HG03097 (cell line): ENCODE data around the gene TTC33.

Experiments used
- ATAC-seq: cut with Tn5 transposase; IDR thresholded peaks from one replicate; pipeline ENCODE4 v1.9.1; 2021; ENCODE audit not compliant: unreplicated experiment, low FRiP score

Gene TTC33

DNA sequence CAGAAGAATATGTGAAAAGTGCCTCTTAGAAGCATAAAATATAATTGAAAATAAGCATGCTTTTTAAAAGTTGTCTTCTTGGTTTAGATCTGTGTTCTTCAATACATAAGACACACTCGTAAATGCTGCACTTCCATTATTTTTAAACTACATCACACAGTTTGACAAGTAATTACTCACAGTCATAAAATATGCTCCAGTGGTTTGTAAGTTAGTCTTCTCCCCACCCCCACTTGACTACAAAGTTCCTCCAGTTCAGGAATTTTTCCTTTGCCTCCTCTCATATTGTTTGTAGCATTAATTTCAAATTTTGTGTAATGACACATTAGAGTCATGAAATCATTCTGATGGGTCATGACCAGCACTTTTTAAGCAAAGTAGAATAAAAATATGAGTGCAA lies 136.3 kb downstream of the TTC33 start:
- ATAC-seq = no peak

DNA sequence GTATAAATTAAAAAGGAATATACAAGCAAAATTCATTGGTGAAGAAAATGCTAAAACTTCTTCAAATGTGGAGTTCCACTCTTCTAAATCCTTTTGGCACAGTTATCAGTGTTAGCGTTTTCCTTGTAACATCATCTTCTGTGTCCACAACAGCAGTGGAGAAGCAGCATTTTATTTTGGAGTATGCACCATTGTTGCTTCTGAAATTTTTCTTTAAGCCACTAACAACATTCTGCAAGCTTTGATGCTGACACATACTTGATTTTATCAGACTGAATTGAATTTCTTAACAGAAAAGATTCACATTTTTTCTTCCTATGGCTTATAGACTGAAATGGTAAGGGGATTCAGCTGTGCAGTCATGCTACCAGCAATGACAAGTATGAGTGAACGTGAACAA lies 136.8 kb downstream of the TTC33 start:
- no peak for ATAC-seq

DNA sequence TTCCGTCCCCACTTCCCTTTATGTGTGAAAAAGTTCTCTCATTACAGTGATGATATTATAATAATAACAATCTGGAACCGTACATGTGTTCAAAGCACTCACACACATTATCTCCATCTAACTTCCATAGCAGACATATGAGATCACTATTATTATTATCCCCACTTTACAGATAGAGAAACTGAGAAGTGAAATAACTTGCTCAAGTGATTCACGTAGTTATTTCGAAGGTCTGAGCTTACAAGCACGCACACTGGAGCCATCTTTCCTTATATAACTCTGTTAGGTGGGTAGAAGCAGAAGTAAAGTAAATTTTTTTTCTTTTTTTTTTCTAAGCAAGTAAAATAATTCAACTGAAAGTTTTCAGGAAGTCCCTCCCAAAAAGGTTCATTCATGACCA lies 139.0 kb downstream of the TTC33 start:
- ATAC-seq = no peak

DNA sequence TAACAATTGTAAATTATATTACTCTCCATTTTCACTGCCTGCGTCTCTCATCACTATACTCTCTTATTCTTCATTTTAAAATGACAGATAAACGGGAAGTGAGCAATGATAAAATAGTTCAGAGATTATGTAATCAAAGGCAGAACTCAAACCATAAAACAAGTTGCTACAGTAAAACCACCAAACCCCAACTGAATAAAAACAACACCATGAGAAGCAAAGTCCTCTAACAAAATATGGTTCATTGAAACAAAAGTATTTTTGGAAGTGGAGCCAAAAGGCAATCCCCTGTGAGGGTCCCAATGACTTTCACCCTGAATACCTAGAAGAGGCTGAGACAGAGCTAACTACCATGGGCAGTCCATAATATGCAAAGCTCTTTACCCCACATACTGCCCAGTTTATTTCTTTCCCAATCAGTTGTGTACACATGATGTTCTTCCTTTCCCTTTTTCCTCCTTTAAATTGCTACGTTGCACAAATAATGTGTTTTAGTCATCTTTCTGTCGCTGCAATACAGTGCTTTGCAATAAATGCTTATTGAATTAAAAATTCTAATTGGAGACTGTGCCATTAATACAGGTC lies 140.1 kb downstream of the TTC33 start:
- no peak for ATAC-seq

DNA sequence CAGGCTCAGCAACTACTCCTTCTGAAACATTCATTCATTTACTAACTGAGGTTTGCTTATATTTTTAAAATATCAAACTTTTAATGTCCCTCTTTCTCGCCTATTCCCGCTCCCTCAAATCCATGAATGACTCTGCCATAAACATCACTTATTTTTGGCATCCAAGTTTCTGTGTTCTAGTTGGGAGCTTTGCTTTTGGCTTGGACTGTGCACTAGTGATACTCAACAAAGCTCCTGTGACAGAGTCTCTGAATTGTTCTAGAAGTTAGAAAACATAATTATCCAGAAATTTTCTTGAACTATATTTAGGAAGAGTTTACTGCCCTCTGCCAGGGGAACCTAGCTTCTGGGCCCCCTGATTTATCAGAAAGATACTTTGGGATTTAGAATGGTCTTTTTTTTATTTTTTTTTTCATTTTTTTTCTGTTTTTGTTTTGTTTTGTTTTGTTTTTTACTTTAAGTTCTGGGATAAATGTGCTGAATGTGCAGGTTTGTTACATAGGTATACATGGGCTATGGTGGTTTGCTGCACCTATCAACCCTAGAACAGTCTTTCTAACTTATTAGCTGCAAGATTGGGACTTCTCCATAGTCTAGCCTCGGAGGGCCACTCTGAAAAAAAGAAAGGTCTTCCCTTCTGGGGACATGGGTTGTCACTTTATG lies 140.7 kb downstream of the TTC33 start:
- ATAC-seq = no peak

DNA sequence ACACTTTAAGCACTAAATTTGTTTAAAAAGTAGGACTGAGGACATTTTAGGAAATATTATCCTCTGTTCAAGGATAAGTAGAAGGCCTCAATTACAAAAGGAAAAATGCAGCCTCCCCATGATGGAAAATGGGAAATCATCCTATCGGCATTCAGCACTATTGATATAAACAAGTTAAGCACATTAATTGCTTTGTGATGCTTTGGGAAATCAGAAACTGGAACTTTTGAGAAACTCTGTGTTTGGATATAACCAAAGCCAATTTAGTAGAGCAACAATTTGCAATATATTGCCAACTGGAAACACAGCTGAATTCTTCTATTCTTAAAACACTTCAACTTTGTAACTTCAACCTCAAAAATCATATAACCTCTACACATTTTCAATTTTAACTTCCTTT lies 141.3 kb downstream of the TTC33 start:
- ATAC-seq = no peak

DNA sequence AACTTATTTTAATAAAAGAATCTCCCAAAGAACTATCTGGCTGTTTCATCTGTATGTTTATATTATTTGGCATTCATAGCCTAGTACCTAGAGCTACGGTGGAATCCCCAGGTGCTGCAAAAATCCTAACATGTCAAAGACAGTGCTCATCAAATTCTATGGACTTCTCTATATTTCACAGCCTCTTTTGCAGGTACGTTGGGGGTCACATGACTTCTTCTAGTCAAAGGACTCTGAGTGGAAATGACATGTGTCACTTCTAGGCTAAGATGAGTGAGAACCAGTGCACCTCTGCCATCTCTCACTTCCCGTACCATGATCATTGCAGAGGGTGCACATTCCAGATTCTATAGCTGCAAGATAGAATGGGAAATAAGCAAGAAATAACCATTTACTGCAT lies 148.6 kb downstream of the TTC33 start:
- no peak for ATAC-seq

DNA sequence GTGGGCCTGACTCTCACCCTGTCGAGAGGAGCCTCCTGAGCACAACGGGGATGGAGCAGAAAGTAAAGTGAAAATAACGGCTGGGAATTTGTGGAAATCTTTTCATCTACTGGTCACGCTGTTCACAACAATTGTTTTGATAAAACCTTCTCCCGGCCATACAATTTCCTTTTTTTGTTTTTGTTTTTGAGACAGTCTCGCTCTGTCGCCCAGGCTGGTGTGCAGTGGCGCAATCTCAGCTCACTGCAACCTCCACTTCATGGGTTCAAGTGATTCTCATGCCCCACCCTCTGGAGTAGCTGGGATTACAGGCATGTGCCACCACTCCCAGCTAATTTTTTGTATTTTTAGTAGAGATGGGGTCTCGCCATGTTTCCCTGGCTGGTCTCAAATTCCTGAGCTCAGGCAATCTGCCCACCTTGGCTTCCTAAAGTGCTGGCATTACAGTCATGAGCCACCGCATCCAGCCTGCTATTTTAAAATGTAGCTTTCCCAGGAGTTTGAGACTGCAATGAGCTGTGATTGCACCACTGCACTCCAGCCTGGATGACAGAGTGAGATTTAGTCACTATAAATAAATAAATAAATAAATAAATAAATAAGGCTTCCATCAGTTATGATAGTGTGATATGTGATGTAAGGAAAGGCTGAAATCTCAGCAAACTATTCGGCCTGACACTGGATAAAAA lies 149.5 kb downstream of the TTC33 start:
- no peak for ATAC-seq

DNA sequence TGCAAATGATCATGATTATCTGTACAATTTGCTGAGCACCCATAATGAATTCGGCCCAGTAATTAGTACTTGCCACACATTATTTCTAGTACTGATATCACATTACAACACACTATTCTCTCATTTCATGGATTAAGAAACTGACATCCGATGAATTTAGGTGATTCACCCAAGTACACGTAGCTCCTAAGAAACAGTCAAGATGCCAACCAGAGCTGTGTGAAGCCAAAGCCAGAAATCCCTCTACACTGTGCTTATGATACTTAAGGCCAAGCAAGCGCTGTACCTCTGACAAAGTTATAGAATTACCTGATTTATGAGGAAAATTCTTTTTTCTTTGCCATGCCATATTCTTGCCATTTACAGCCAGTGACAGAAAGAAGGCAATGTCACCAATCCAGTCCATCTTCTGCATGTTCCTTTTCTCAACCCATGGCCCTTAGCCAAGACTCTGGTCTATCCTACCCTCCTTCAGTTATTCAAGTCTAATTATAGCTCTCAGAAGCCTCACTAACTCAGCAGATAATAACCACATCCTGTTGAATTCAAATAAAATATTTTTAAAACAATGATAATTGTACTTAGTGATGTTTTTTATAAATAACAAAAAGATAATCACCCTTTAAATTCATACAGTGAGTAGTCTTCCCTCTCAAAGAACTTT lies 150.3 kb downstream of the TTC33 start:
- no peak for ATAC-seq

DNA sequence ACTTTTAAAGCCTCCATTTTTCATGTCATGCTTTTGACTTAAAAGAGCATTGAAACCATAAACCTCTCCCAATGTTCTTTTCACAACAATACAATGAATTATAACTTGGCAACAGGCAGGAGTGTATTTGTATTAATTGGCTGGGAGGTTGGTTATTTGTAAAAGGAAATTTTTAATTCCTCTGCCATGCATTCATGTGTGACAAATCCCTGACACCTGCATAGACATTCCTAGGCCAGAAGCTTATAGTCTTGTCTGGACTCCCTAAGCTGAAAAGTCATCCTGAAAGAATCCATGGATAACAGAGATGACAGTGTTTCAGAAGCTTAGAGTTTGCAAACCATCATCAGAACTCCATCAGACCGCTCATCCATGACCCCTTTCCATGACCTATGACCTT lies 152.4 kb downstream of the TTC33 start:
- ATAC-seq = no peak

DNA sequence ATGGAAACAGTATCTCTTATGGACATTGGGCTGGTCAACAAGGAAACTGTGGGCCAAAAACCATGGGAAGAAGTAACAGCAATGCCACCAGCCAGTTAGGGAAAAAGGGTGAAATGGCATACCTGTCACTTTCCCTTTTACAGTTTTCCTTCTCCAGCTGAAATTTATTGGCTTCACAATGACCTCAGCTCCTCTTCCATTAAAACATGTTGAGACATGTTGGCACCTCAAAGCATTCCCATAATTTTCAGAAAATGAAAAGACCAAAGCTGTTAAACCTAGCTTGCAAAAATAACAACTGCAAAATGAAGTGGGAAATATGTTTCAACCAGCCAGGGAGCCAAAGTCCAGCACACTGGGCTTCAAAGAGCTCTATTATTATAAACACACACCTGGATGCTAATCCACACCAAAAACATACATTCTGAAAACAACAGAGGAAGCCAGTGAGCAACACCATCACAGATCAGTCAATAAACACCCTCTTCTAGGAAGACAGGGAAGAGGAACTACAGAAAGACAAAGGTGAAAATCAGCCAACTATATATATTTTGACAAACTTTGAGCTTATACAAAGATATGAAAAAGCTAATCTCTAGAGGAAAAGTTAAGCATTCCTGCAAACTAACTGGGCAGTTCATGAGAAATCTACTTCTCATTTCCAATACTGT lies 154.4 kb downstream of the TTC33 start:
- no peak for ATAC-seq

DNA sequence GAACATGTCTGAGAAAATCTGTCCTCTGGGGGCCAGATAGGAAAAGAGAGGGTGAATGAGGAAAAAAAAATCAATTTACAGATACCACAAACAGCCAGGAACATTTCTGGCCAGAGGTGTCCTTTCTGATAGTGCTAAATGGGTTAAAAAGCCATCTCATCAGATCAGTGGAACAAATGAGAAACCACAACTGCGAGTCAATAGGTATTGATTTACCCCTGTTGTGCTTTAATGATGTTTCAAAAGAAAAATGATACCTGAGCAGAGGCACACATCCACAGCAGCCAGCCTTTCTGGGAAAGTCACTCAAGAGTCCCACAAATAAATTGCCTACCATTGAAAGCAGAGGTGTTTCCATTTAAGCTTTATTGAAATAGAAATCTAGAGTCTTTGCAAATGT lies 155.4 kb downstream of the TTC33 start:
- ATAC-seq = no peak

DNA sequence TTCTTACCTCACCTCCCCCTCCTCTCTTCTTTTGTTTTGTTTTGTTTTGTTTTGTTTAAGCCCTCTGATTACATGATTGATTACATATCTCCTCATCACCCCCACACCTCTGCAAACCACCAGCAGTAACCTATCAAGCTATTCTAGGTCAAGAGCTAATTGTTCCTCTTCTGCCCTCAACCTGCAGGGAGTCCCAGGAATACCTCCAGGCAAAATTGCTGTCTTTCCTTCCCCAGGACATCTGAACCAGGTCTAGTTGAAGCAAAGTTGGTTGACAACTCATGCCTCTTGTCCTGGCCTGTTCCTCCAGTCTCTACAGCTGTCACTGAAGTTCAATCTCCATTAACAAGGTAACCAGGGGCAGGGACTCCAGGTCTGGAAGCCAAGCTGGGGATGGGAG lies 156.1 kb downstream of the TTC33 start:
- ATAC-seq = no peak

DNA sequence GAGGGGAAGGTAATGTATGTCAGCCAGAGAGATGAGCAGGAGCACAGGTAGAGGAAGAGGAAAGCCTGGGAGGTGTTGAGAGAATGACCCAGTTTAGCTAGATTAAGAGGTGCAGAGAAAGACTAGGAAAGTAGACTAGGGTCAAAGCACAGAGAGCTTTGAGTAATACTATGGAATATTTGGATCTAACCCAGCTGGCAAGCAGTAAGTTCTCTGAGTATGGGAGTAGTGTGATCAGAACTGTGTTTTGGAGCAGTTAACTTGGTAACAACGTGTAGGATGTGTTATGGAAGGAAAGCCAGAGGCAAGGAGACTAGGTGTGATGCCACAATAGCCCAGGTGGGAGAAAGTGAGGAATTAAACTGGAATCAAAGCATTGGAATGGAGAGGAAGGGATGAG lies 160.9 kb downstream of the TTC33 start:
- ATAC-seq = no peak

DNA sequence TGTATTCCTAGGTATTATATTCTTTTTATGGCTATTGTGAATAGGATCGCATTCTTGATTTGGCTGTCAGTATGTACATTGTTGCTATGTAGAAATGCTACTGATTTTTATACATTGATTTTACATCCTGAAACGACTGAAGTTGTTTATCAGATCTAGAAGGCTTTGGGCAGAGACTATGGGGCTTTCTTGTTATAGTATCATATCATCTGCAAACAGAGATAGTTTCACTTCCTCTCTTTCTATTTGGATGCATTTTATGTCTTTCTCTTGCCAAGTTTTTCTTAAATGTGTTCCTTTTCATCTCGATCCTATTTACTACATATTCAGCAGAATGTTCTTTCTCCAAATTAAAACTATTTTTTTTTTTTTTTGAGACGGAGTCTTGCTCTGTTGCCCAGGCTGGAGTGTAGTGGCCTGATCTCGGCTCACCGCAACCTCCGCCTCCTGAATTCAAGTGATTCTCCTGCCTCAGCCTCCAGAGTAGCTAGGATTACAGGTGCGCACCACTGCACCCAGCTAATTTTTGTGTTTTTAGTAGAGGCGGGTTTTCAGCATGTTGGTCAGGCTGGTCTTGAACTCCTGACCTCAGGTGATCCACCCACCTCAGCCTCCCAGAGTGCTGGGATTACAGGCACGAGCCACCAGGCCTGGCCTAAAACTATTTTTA lies 163.9 kb downstream of the TTC33 start:
- ATAC-seq = peak; percentile 73

DNA sequence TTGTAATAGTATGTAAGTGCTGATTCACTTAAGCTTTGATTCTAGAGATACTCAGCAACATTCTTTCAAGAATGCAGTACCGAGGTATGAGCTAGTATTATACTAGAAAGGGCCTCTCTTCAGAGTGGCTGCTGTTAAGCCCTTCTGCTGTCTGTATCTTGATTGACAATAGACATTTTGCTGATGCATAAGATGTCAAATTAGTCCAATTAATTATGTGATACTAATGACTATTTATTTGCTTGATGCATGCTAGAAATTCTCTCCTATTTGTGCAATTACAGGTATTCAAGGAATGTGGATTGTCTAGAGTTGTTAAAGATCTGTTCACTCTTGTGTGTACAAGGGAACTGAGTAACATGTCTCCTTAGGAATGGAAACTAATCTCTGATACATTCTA lies 168.4 kb downstream of the TTC33 start:
- ATAC-seq = no peak

DNA sequence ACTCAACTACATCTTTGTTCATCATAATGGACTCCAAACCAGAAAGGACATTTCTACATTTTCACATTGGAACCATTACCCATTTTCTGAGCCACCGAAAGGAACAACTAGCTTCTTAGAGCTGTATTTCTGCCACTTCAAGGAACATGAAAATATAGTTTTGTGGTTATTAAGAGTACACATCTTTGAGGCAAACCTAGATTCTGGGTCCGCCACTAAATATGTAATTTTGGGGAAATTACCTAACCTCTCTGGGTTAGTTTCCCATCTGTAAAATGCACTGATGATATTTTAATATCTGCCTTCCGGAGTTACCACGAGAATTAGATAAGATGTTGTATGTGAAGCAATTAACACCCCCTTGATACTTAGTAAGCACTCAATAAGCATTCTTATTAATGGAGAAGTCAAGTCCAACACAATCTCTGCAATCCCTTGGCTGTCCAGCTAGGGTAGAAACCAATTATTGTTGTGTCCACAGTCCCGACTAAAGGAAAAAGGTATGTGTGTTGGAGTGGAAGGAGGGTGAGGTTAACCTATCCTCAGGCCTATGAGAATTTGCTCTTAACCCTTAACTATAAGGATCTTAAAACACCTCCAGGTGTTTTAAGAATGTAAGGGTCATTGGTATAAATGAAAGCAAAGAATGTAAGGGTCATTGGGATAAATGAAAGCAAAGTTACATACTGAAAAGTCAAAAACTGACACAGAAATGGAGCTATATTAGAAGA lies 170.1 kb downstream of the TTC33 start:
- no peak for ATAC-seq

DNA sequence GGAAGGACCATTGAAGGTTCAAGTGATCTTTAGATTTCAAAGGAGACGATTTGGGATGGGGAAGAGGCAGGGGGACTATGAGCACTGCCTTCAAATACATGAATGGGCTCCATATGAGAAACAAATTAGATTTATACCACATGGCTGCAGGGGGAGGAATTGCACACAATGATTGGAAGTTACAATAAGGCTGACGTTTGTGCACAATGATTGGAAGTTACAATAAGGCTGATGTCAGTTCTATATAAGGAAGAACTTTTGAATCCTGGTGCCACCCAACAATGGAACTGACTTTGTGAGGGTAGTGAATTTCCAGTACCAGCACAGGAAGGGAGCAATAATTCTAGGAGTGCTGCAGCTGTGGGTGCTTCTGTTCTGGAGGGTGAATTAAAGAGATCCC lies 171.7 kb downstream of the TTC33 start:
- ATAC-seq = no peak

DNA sequence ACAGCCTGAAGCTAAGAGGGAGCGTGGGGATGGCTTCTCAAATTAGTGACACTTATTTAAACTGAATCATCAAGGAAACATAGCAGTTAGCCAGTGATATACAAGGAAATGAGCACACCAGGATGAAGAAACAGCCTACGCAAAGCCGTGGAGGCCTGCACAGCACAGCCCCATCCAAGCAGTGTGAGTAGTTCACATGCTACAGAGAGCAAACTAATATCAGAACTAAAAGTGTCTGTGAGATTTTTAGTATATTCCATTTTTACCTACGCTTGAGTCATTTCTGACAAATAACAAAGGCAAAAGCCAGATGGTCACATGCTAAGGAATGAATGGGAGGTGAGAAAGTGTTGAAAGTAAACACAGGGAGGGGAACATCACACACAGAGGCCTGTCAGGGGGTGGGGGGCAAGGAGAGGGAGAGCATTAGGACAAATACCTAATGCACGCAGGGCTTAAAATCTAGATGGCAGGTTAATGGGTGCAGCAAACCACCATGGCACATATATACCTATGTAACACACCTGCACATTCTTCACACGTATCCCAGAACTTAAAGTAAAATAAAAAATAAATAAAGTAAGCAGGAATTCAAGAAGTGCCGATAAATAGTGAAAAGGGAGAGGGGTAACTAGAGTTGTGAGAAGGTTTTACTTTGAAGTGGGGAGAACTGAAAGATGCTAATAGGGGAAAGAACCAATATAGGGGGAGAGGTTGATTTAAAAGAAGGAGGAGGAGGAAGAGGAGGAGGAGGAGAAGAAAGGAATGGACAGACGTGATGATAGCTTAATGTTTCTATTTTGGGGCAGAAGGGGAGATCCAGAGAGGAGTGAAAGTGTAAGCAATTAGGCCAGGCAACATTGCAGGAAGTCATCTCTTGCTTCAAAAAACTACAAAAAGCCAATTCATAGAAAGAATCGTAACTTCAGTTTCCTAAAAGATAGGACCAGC lies 177.0 kb downstream of the TTC33 start:
- ATAC-seq = peak; percentile 77
